Measurements from ENCODE around the gene ZC3H7B.

ZC3H7B gene

GRCh38 chr22:41285820-41286638, 15.3 kb upstream of the ZC3H7B start, which contains the start of gene RANGAP1:
TSS of gene RANGAP1 (minus strand) at chr22:41286187. CDS start at chr22:41281044, 5,143 bp downstream.
- TF ChIP-seq SPI1 (IDR thresholded peaks at IDR 0.05; ENCODE audit: borderline replicate concordance, low read depth) (0 out of 2 replicates have a peak, but pooled peaks have one; percentile 1), POLR2AphosphoS5 (IDR thresholded peaks at IDR 0.05; ENCODE audit: low read depth) (peak; percentile 74; the same call in 1 of the 2 replicates), REST (IDR thresholded peaks at IDR 0.05; ENCODE audit: insufficient replicate concordance, low read depth) (no peak), GABPA (IDR thresholded peaks at IDR 0.05; ENCODE audit: low read depth) (peak; percentile 77)
- TF ChIP-seq, protein P1, sequence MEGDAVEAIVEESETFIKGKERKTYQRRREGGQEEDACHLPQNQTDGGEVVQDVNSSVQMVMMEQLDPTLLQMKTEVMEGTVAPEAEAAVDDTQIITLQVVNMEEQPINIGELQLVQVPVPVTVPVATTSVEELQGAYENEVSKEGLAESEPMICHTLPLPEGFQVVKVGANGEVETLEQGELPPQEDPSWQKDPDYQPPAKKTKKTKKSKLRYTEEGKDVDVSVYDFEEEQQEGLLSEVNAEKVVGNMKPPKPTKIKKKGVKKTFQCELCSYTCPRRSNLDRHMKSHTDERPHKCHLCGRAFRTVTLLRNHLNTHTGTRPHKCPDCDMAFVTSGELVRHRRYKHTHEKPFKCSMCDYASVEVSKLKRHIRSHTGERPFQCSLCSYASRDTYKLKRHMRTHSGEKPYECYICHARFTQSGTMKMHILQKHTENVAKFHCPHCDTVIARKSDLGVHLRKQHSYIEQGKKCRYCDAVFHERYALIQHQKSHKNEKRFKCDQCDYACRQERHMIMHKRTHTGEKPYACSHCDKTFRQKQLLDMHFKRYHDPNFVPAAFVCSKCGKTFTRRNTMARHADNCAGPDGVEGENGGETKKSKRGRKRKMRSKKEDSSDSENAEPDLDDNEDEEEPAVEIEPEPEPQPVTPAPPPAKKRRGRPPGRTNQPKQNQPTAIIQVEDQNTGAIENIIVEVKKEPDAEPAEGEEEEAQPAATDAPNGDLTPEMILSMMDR (IDR thresholded peaks at IDR 0.05; ENCODE audit: insufficient read depth, low read length): no peak
- Histone ChIP-seq H3K4me3 (replicated peaks; ENCODE audit: insufficient read depth, low read length) (peak within 1 kb of the TSS; percentile 86), H3K27me3 (ENCODE audit: insufficient read depth, poor library complexity, severe bottlenecking) (no peaks in the 10 kb centered on the region), H3K27ac (replicated peaks) (peak within 1 kb of the TSS; percentile 87)
- DNase-seq (ENCODE audit: low read depth in 1 of 2, low spot score in 1 of 2): peak; percentile 97 to 99

DNA sequence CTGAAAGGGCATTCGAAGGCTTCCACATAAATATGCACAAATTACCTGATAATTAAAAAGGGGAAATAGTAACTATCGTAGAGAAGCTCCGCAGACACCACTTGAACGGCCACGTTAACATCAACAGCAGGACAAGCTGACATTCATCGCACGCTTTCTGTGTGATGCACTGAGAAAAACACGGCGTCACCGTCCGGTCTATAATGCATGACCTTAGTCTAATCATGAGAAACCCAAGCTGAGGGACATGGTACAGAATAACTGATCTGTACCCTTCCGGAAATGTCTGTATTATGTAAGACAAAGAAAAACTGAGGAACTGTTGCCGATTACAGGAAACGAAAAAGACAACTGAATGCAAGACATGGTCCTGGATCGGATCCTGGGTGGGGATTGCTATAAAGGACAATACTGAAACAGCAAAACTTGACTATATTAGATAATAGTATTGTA, 14.7 kb upstream of the ZC3H7B start:
- Histone ChIP-seq H3K4me3 (replicated peaks; ENCODE audit: insufficient read depth, low read length) (peak overlapping the region; percentile 57), H3K27ac (replicated peaks) (peak overlapping the region; percentile 87), H3K27me3 (ENCODE audit: insufficient read depth, poor library complexity, severe bottlenecking) (no peaks in the 10 kb centered on the region)
- DNase-seq (ENCODE audit: low read depth in 1 of 2, low spot score in 1 of 2): peak; percentile 65 to 69
- peak; percentile 76; the same call in 1 of the 2 replicates for TF ChIP-seq POLR2AphosphoS5 (IDR thresholded peaks at IDR 0.05; ENCODE audit: low read depth)
- no peak for TF ChIP-seq REST (IDR thresholded peaks at IDR 0.05; ENCODE audit: insufficient replicate concordance, low read depth)
- TF ChIP-seq GABPA (IDR thresholded peaks at IDR 0.05; ENCODE audit: low read depth): 0 out of 2 replicates have a peak, but pooled peaks have one; percentile 19
- peak; percentile 63; the same call in 1 of the 2 replicates for TF ChIP-seq SPI1 (IDR thresholded peaks at IDR 0.05; ENCODE audit: borderline replicate concordance, low read depth)
- TF ChIP-seq, protein P1 (IDR thresholded peaks at IDR 0.05; ENCODE audit: insufficient read depth, low read length): no peak

- no peak for DNase-seq (ENCODE audit: low read depth in 1 of 2, low spot score in 1 of 2)
- Histone ChIP-seq H3K4me3 (replicated peaks; ENCODE audit: insufficient read depth, low read length) (no peak overlapping the region), H3K27ac (replicated peaks) (peak overlapping the region; percentile 87), H3K27me3 (ENCODE audit: insufficient read depth, poor library complexity, severe bottlenecking) (no peaks in the 10 kb centered on the region)
- TF ChIP-seq GABPA (IDR thresholded peaks at IDR 0.05; ENCODE audit: low read depth) (no peak), REST (IDR thresholded peaks at IDR 0.05; ENCODE audit: insufficient replicate concordance, low read depth) (no peak), POLR2AphosphoS5 (IDR thresholded peaks at IDR 0.05; ENCODE audit: low read depth) (no peak), SPI1 (IDR thresholded peaks at IDR 0.05; ENCODE audit: borderline replicate concordance, low read depth) (no peak)
- TF ChIP-seq, protein P1 (IDR thresholded peaks at IDR 0.05; ENCODE audit: insufficient read depth, low read length): no peak
These were observed 12.9 kb upstream of the ZC3H7B start for GRCh38 chr22:41288245-41288946.
